Fibroblast of lung (primary cell): ENCODE measurements around the gene MMP8.

Source experiments
- CTCF ChIP-seq, 2 donors: IDR thresholded peaks in 1 of 2; conservative IDR thresholded peaks in 1 of 2; 1 replicate in 1 of 2; 2 replicates in 1 of 2; pipeline ENCODE4 v1.5.1; 2011 to 2012; ENCODE audit warnings: low read length in 2 of 2, control low read depth in 1 of 2, inconsistent platforms in 1 of 2, low read depth in 1 of 2, mild to moderate bottlenecking in 1 of 2
- EZH2 ChIP-seq: IDR thresholded peaks from 2 replicates; pipeline ENCODE4 v1.5.1; 2012; ENCODE audit warnings: low read length, control low read depth, mild to moderate bottlenecking; ENCODE audit errors: missing control alignments

- TF ChIP-seq CTCF (conservative IDR thresholded peaks at IDR 0.05 in 1 of 2, IDR thresholded peaks at IDR 0.05 in 1 of 2; ENCODE audit: low read depth in 1 of 2, low read length in 2 of 2) = no peak
- no peak for TF ChIP-seq EZH2
Measured at GRCh38 chr11:102770191-102770590, 45.4 kb upstream of the MMP8 start.
